Astrocyte (in vitro differentiated cells and primary cell): ENCODE measurements around the gene TMPRSS7.

Experiments
- EZH2 ChIP-seq: IDR thresholded peaks from 2 replicates; pipeline ENCODE4 v1.6.1; 2012; ENCODE audit warnings: mild to moderate bottlenecking, low read length, inconsistent platforms; ENCODE audit not compliant: insufficient read depth
- TF ChIP-seq, protein P1 (sequence below): IDR thresholded peaks from 2 replicates; pipeline ENCODE4 v1.5.1; 2011; ENCODE audit warnings: low read depth, mild to moderate bottlenecking, inconsistent platforms, low read length, moderate library complexity; ENCODE audit not compliant: insufficient read depth

DNA sequence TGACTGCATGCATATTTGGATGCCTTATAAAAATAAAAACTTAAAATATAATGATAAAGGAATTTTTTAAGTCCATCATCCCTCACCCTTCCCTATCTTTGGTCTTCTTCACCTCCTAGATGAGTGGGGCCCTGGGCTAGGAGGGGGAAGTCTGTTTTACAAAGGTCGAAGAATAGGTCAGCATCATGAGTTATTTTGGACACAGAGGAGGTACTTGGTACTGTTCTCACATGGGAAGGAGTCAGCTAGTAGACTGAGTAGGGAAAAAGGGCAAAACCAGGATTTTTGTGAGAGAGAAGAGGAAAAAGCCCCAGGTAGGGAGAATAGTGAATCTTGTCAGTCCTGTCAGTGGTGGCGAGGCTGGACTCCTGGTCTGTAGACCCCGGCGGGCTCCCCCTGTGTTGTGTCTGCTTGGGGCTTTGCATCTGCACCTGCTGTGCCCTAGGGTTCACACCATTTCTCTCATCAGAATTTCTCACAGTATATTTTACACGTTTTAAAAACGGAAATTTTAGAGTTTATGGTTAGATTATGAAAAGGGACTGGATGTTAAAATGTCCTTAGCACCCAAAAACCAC lies 81.4 kb downstream of the TMPRSS7 start:
- TF ChIP-seq, protein P1, sequence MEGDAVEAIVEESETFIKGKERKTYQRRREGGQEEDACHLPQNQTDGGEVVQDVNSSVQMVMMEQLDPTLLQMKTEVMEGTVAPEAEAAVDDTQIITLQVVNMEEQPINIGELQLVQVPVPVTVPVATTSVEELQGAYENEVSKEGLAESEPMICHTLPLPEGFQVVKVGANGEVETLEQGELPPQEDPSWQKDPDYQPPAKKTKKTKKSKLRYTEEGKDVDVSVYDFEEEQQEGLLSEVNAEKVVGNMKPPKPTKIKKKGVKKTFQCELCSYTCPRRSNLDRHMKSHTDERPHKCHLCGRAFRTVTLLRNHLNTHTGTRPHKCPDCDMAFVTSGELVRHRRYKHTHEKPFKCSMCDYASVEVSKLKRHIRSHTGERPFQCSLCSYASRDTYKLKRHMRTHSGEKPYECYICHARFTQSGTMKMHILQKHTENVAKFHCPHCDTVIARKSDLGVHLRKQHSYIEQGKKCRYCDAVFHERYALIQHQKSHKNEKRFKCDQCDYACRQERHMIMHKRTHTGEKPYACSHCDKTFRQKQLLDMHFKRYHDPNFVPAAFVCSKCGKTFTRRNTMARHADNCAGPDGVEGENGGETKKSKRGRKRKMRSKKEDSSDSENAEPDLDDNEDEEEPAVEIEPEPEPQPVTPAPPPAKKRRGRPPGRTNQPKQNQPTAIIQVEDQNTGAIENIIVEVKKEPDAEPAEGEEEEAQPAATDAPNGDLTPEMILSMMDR = no peak
- TF ChIP-seq EZH2 = no peak
